GM12891 (cell line): ENCODE results near the gene KDM4B.

ENCODE experiments used
- POLR2A ChIP-seq: IDR thresholded peaks from 2 replicates; pipeline ENCODE4 v1.6.1; 2011; ENCODE audit warnings: low read depth, low read length, control low read depth
- POLR2AphosphoS5 ChIP-seq: IDR thresholded peaks from 2 replicates; pipeline ENCODE4 v1.6.1; 2011; ENCODE audit warnings: low read depth, low read length, control low read depth
- TAF1 ChIP-seq: IDR thresholded peaks from 2 replicates; pipeline ENCODE4 v1.6.1; 2011; ENCODE audit warnings: low read depth, low read length, control low read depth

- TF ChIP-seq POLR2A (no peak), TAF1 (no peak), POLR2AphosphoS5 (no peak)
Measured at GRCh38 chr19:5196832-5197231, 227.9 kb downstream of the KDM4B start.
